Activated CD8-positive, alpha-beta T cell treated with anti-CD3 and anti-CD28 coated beads for 36 hours (primary cell): Measurements from ENCODE around the gene AP4E1. TPM values are rescaled to one million over a fixed set of nuclear protein-coding genes. Genes with fewer than 3 reads are reported as not detected.

Experiments
- ATAC-seq: fragments of 200-7000 bp; cut with Tn5 transposase; one replicate; pipeline ENCODE4 v1.10.0; 2021; ENCODE audit warnings: mild to moderate bottlenecking, moderate library complexity
- CTCF ChIA-PET: fragments of 350-600 bp; sonication (Branson Sonifier 250); formaldehyde crosslinking; loops from one replicate; lab custom pipeline; 2021; ENCODE audit warnings: antibody characterized with exemption; lab: Charles Lee
- POLR2A ChIA-PET: fragments of 350-600 bp; sonication (Branson Sonifier 250); formaldehyde crosslinking; loops from one replicate; lab custom pipeline; 2021; ENCODE audit warnings: antibody characterized with exemption; lab: Charles Lee
- DNase-seq: peaks from one replicate; pipeline ENCODE4 v3.0.0-alpha.2; 2020
- H3K27ac Mint-ChIP-seq: one replicate; pipeline ENCODE4 v1.8.0; 2021; ENCODE audit warnings: mild to moderate bottlenecking, mixed read lengths
- H3K27me3 Mint-ChIP-seq: one replicate; pipeline ENCODE4 v1.8.0; 2021; ENCODE audit warnings: mixed read lengths
- H3K36me3 Mint-ChIP-seq: one replicate; pipeline ENCODE4 v1.8.0; 2021; ENCODE audit warnings: low read depth, mixed read lengths
- H3K4me1 Mint-ChIP-seq: one replicate; pipeline ENCODE4 v1.8.0; 2021; ENCODE audit warnings: low read depth, mixed read lengths
- H3K4me3 Mint-ChIP-seq: one replicate; pipeline ENCODE4 v1.8.0; 2021; ENCODE audit warnings: mild to moderate bottlenecking, moderate library complexity, mixed read lengths
- H3K9me3 Mint-ChIP-seq: one replicate; pipeline ENCODE4 v1.8.0; 2021; ENCODE audit warnings: mixed read lengths
- CTCF ChIP-seq: fragments of 200-600 bp; IDR thresholded peaks from one replicate; pipeline ENCODE4 v1.8.0; 2022; ENCODE audit warnings: antibody characterized with exemption, mild to moderate bottlenecking
- intact Hi-C: fragments of 100-400 bp; cut with micrococcal nuclease; formaldehyde crosslinking; loops from one replicate; pipeline ENCODE4 v1.10.0; 2022
- total RNA-seq, 2 experiments: library from RNA; stranded (reverse); gene quantifications; one replicate each; pipeline ENCODE4 v1.2.3, GENCODE V29; 2021

AP4E1 gene
- total RNA-seq, 2 experiments from 2014 or later = 16.6 TPM

- POLR2A ChIA-PET = no interaction called here
- Mint-ChIP-seq H3K9me3 (peaks cover 9% of the 10 kb centered on the region), H3K4me3 (no peak overlapping the region), H3K27ac (no peak overlapping the region), H3K27me3 (no peaks in the 10 kb centered on the region), H3K4me1 (no peaks in the 10 kb centered on the region), H3K36me3 (peaks cover 41% of the 10 kb centered on the region)
- intact Hi-C loops = no loop called here
- no peak for TF ChIP-seq CTCF
- ATAC-seq (no peak), DNase-seq (no peak)
- CTCF ChIA-PET = no interaction called here
Measured at GRCh38 chr15:51007131-51007666, 98.7 kb downstream of the AP4E1 start.

- H3K36me3 Mint-ChIP-seq = peaks cover 31% of the 10 kb centered on the region
- no peaks in the 10 kb centered on the region for H3K27me3 Mint-ChIP-seq
- ATAC-seq (no peak), DNase-seq (no peak)
- ChIA-PET POLR2A (interaction anchor here (0.6 kb wide), 1 partner anchor 1955 kb away, joined by 3 read pairs; no protein-coding TSS in a partner anchor), CTCF (no interaction called here)
- no peak for TF ChIP-seq CTCF
- H3K9me3 Mint-ChIP-seq = peaks cover 9% of the 10 kb centered on the region
- no peak overlapping the region for H3K27ac Mint-ChIP-seq
- no peaks in the 10 kb centered on the region for H3K4me1 Mint-ChIP-seq
- intact Hi-C loops = no loop called here
- H3K4me3 Mint-ChIP-seq = no peak overlapping the region
Measured at GRCh38 chr15:51011212-51011611, 102.7 kb downstream of the AP4E1 start.

GRCh38 chr15:51016615-51017014, 108.1 kb downstream of the AP4E1 start:
- ATAC-seq = no peak
- intact Hi-C loops = no loop called here
- DNase-seq = no peak
- ChIA-PET POLR2A (no interaction called here), CTCF (no interaction called here)
- H3K27ac Mint-ChIP-seq = no peak overlapping the region
- H3K4me1 Mint-ChIP-seq = no peaks in the 10 kb centered on the region
- no peaks in the 10 kb centered on the region for H3K27me3 Mint-ChIP-seq
- no peak for TF ChIP-seq CTCF
- H3K36me3 Mint-ChIP-seq = peaks cover 9% of the 10 kb centered on the region
- H3K4me3 Mint-ChIP-seq = no peak overlapping the region
- peaks cover 3% of the 10 kb centered on the region for H3K9me3 Mint-ChIP-seq

GRCh38 chr15:51022206-51022605, 113.7 kb downstream of the AP4E1 start:
- H3K4me3 Mint-ChIP-seq = no peak overlapping the region
- no peak for TF ChIP-seq CTCF
- DNase-seq (no peak), ATAC-seq (no peak)
- peaks cover 3% of the 10 kb centered on the region for H3K9me3 Mint-ChIP-seq
- H3K4me1 Mint-ChIP-seq = no peaks in the 10 kb centered on the region
- ChIA-PET CTCF (no interaction called here), POLR2A (no interaction called here)
- H3K36me3 Mint-ChIP-seq = peaks cover 4% of the 10 kb centered on the region
- intact Hi-C loops = no loop called here
- H3K27ac Mint-ChIP-seq = no peak overlapping the region
- no peaks in the 10 kb centered on the region for H3K27me3 Mint-ChIP-seq

- ATAC-seq (no peak), DNase-seq (no peak)
- Mint-ChIP-seq H3K36me3 (peaks cover 4% of the 10 kb centered on the region), H3K4me1 (no peaks in the 10 kb centered on the region), H3K9me3 (peaks cover 3% of the 10 kb centered on the region), H3K27me3 (no peaks in the 10 kb centered on the region), H3K4me3 (no peak overlapping the region), H3K27ac (no peak overlapping the region)
- TF ChIP-seq CTCF = no peak
- intact Hi-C loops = no loop called here
- ChIA-PET CTCF (no interaction called here), POLR2A (no interaction called here)
Measured at GRCh38 chr15:51023499-51023898, 115.0 kb downstream of the AP4E1 start.
